Measurements from ENCODE around the gene S1PR4. TPM values are rescaled to one million over a fixed set of nuclear protein-coding genes. Genes with fewer than 3 reads are reported as not detected.

The S1PR4 gene
- total and polyA plus RNA-seq, 2 donors (not counting 1 experiment from before 2014, with no cell fraction given) = not detected

- TF ChIP-seq CTCF (conservative IDR thresholded peaks at IDR 0.05 in 1 of 2, IDR thresholded peaks at IDR 0.05 in 1 of 2; ENCODE audit: low read depth in 1 of 2, low read length in 2 of 2) = no peak
These were observed 25.5 kb downstream of the S1PR4 start for GRCh38 chr19:3203805-3204645.

GRCh38 chr19:3204646-3205275 is 26.2 kb downstream of the S1PR4 start:
- Histone ChIP-seq H3K27me3 (ENCODE audit: control insufficient read depth, insufficient read depth, low read length) (no peaks in the 10 kb centered on the region), H3K79me2 (ENCODE audit: control insufficient read depth, insufficient read depth, low read length) (no peaks in the 10 kb centered on the region), H3K4me2 (ENCODE audit: extremely low read depth, insufficient read depth, low read length) (no peak overlapping the region), H3K27ac (ENCODE audit: insufficient read depth, low read length) (no peak overlapping the region), H4K20me1 (ENCODE audit: control insufficient read depth, extremely low read depth, insufficient read depth, low read length) (no peaks in the 10 kb centered on the region), H3K4me3 (replicated peaks in 1 of 4; ENCODE audit: control extremely low read depth in 1 of 4, insufficient read depth in 1 of 4, low read depth in 3 of 4, low read length in 4 of 4) (no peak overlapping the region), H3K9me3 (ENCODE audit: control insufficient read depth, insufficient read depth, low read depth, low read length) (no peaks in the 10 kb centered on the region), H3K4me1 (ENCODE audit: control insufficient read depth, extremely low read depth, insufficient read depth, low read length) (no peaks in the 10 kb centered on the region), H3K9ac (ENCODE audit: insufficient read depth, low read length) (no peak overlapping the region), H3K36me3 (ENCODE audit: control insufficient read depth, insufficient read depth, low read length) (peaks cover 14% of the 10 kb centered on the region), H2AFZ (ENCODE audit: low read length) (no peak overlapping the region)
- DNase-seq (ENCODE audit: low read depth in 2 of 2) = no peak
- no peak for TF ChIP-seq EZH2 (IDR thresholded peaks at IDR 0.05; ENCODE audit: low read length, missing control alignments)
- TF ChIP-seq CTCF (conservative IDR thresholded peaks at IDR 0.05 in 1 of 2, IDR thresholded peaks at IDR 0.05 in 1 of 2; ENCODE audit: low read depth in 1 of 2, low read length in 2 of 2) = no peak

More at GRCh38 chr19:3203805-3204645, 25.5 kb downstream of the S1PR4 start:
- Histone ChIP-seq H3K9me3 (ENCODE audit: control insufficient read depth, insufficient read depth, low read depth, low read length) (no peaks in the 10 kb centered on the region), H3K4me2 (ENCODE audit: extremely low read depth, insufficient read depth, low read length) (no peak overlapping the region), H3K27me3 (ENCODE audit: control insufficient read depth, insufficient read depth, low read length) (no peaks in the 10 kb centered on the region), H3K27ac (ENCODE audit: insufficient read depth, low read length) (no peak overlapping the region), H2AFZ (ENCODE audit: low read length) (no peak overlapping the region), H3K9ac (ENCODE audit: insufficient read depth, low read length) (no peak overlapping the region), H3K79me2 (ENCODE audit: control insufficient read depth, insufficient read depth, low read length) (no peaks in the 10 kb centered on the region), H3K36me3 (ENCODE audit: control insufficient read depth, insufficient read depth, low read length) (peaks cover 12% of the 10 kb centered on the region), H3K4me3 (replicated peaks in 1 of 4; ENCODE audit: control extremely low read depth in 1 of 4, insufficient read depth in 1 of 4, low read depth in 3 of 4, low read length in 4 of 4) (no peak overlapping the region), H4K20me1 (ENCODE audit: control insufficient read depth, extremely low read depth, insufficient read depth, low read length) (no peaks in the 10 kb centered on the region), H3K4me1 (ENCODE audit: control insufficient read depth, extremely low read depth, insufficient read depth, low read length) (no peaks in the 10 kb centered on the region)
- no peak for DNase-seq (ENCODE audit: low read depth in 2 of 2)

- no peaks in the 10 kb centered on the region for H3K9me3 ChIP-seq (ENCODE audit: control insufficient read depth, insufficient read depth, low read depth, low read length)
- no peak for TF ChIP-seq EZH2 (IDR thresholded peaks at IDR 0.05; ENCODE audit: low read length, missing control alignments)
- TF ChIP-seq CTCF (conservative IDR thresholded peaks at IDR 0.05 in 1 of 2, IDR thresholded peaks at IDR 0.05 in 1 of 2; ENCODE audit: low read depth in 1 of 2, low read length in 2 of 2) = no peak
- H3K4me1 ChIP-seq (ENCODE audit: control insufficient read depth, extremely low read depth, insufficient read depth, low read length) = no peaks in the 10 kb centered on the region
- H3K4me3 ChIP-seq (replicated peaks in 1 of 4; ENCODE audit: control extremely low read depth in 1 of 4, insufficient read depth in 1 of 4, low read depth in 3 of 4, low read length in 4 of 4) = no peak overlapping the region
- DNase-seq (ENCODE audit: low read depth in 2 of 2) = no peak
- H2AFZ ChIP-seq (ENCODE audit: low read length) = no peak overlapping the region
- H3K27ac ChIP-seq (ENCODE audit: insufficient read depth, low read length) = no peak overlapping the region
- H3K9ac ChIP-seq (ENCODE audit: insufficient read depth, low read length) = no peak overlapping the region
- no peaks in the 10 kb centered on the region for H4K20me1 ChIP-seq (ENCODE audit: control insufficient read depth, extremely low read depth, insufficient read depth, low read length)
- H3K27me3 ChIP-seq (ENCODE audit: control insufficient read depth, insufficient read depth, low read length) = no peaks in the 10 kb centered on the region
- H3K4me2 ChIP-seq (ENCODE audit: extremely low read depth, insufficient read depth, low read length) = no peak overlapping the region
- no peaks in the 10 kb centered on the region for H3K79me2 ChIP-seq (ENCODE audit: control insufficient read depth, insufficient read depth, low read length)
- peaks cover 12% of the 10 kb centered on the region for H3K36me3 ChIP-seq (ENCODE audit: control insufficient read depth, insufficient read depth, low read length)
These were observed 27.8 kb downstream of the S1PR4 start for GRCh38 chr19:3206216-3206953.

Data from fibroblast of lung (primary cell).